Stimulated activated CD8-positive, alpha-beta memory T cell treated with anti-CD3 and anti-CD28 coated beads, Interleukin-15, amount 100 ng/mL, for 4 hours (primary cell): ENCODE results near the gene XPR1.
A peak's percentile ranks its signal among the peaks of the same experiment; 100 is the strongest.

Source experiments
- DNase-seq, 2 donors: peaks; one replicate each; pipeline ENCODE4 v3.0.0-alpha.2; 2020; ENCODE audit warnings: low read depth in 2 of 2

The XPR1 gene

GRCh38 chr1:180631766-180632325, at the start of gene XPR1:
Gene XPR1 (plus strand): TSS chr1:180632022. CDS start chr1:180632202, 180 bp downstream.
- DNase-seq = peak; percentile 96 to 97

DNA sequence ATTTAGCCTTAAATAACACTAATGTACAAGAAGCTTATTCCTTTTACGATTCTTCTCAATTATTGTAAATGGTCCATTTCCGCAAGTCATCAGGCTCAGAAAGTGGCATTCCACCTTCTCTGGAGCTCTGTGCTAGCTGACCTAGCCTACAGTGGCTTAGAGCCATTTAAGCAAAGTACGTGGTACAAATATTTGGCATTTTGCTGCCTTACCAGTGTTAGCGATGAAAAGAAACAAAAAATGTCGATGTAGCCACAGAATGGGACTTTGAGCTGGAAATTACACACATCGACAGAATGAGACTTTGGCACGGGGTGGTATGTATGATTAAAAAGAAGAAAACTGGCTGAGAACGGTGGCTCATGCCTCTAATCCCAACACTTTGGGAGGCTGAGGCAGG, 47.0 kb upstream of the XPR1 start:
- DNase-seq = no peak

- no peak for DNase-seq
Measured at GRCh38 chr1:180585994-180586359, 45.8 kb upstream of the XPR1 start.

DNA sequence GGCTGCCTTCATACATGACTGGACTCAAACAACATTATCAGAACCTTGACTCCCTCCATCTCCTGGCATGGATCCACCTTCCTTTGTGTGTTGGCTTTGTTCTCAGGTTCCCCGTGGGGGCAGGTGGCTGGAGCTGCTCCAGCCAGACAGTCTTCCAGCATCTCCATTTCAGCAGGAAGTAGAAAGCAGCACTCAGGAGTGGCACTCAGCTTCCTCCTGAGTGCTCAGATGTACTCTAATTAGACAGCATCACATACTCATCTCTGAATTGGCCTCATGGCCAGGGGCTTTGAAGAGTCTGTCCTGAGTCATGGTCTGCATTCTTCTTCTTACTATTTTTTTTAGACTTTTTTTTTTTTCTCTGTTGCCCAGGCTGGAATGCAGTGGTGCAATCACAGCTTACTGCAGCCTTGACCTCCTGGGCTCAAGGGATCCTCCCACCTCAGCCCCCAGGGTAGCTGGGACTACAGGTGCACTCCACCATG, 45.1 kb upstream of the XPR1 start:
- no peak for DNase-seq

- DNase-seq = no peak
Measured at GRCh38 chr1:180588121-180588520, 43.7 kb upstream of the XPR1 start.

DNA sequence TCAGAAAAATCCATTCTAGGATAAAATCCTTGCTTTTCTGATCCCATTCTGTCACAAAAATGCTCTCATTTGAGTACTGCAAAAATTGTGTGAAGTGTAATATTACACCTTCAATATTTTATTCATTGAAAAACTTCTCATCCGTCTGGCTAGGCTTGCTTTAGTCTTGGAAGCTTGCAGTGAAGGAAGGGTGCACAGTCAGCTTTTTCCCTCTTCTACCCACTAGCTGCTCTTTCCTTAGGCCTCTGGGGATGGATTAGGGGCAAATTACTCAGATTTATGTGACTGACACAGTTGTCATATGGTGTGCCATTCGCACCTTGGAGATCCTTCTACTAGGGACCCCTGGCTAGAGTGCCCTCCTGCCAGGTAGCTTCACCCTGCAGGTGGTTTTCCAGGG, 40.9 kb upstream of the XPR1 start:
- DNase-seq = no peak

DNA sequence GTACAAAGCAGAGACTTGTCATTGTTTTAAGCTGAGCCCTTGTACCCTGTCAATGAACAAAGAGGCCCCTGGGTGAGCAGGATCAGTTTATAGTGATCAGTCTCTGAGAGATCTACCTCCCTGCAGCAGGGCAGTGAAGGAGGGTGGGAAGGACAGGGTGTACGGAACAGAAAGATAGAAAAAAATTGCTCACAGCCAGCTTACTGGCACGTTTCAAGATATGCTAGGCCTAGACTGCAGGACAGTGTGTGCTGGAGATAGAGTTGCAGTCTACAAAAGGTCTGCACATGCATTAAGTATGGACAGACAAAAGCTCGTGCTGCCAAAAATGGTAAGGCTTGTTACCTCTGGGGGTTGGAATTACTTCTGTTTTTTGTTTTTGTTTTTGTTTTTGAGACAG, 38.4 kb upstream of the XPR1 start:
- DNase-seq = no peak

DNA sequence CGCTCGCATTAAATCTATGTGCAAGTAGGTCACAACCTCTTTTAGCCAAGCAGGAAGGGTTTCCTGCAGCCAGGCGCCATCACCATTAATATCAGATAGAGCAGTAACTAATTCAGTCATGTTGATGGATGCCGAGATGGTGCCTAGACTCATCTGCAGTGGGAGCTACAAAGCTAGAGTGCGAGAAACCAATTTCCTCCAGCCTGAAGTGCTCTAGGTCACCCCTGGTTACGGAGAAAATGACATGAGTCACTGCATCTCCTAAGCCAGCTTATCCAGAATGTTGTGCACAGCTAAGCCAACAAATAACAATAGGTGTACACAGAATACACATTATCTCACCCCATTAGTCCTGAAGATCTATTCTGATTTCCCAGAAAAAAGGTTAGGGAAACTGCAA, 37.1 kb upstream of the XPR1 start:
- DNase-seq = no peak

DNA sequence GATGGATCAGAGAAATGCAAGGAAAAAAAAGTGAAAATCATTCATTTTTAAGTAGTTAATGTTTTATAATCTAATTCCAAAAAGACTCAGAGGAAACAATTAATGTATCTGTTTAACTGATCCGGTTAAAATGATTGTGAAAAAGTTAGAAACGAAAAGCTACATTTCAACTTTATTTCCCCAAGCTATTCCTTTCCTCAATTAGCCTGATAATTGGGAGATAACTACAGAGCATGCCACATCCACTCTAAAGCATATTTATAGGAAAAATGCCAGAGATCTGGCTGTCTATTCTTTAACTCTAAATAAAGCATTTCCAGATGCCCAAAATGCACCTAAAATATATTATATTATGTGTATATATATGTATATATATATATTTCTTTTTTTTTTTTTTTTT, 35.9 kb upstream of the XPR1 start:
- DNase-seq = no peak

GRCh38 chr1:180597520-180597919, 34.3 kb upstream of the XPR1 start:
- no peak for DNase-seq

DNA sequence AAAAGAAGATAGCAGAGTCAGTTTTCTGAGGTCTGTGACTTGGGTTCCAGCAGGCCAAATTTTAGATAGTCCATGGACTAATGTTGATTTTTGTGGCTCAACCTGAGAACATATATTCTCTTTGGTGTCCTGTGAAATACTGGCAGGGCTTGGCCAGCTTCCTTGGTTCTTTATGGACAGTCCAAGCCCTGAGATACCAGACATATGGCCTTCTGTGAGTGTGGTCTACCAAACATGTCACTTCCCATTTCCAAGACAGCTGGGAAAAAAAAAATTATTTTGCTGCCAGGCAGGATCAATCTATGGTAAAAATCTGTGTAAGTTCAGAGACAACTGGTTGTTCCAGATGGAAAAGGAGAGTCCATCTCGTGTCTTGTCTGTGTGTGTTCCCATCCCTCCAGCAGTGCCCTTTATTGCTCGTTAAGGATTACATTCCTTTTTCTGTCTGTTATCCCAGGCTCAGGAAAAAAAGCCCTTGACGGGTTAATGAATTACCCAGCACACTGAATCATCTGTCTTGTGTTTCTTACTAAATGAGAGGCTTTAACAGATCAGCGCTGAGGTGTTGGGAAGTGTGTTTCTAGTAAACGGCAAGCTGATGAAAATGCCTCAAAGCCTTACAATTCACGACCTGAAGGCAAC, 33.4 kb upstream of the XPR1 start:
- no peak for DNase-seq

GRCh38 chr1:180600343-180600742, 31.5 kb upstream of the XPR1 start:
- no peak for DNase-seq

DNA sequence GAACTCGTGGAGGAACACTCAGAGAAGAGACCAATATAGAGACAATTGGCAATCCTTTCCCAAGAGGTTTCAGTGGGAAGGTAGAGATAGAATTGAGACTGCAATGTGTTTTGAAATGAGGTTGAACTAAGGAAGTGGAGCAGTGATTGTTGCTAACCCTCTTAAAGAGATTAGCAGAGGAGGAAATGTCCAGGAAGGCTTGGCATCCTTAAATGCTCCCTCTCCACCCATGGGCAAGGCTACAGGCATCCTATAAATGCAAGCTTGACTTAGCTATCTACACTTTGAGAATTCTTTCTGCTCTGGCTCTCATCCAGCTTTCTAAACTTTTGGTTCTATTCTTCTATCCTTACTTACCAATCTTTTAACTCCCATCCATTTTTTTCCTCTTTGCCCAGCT, 30.3 kb upstream of the XPR1 start:
- no peak for DNase-seq

- no peak for DNase-seq
Measured at GRCh38 chr1:180603223-180603849, 28.5 kb upstream of the XPR1 start.

DNA sequence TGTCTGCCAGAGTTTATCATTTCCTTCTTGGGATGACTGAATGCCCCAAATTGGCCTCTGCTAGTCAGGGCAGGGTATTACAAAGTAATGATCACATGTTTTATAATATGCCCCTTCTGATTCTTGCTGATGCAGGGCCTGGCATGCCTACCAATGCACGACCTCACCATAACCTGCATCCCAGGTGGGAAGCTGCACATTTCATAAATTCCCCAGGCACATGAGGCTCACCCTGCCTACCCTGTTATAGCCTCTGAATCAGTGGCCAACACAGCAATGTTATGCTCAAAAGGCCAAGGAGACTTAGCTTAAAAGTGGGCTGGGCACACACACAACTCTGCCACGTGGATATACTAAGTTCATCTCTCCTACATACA, 28.0 kb upstream of the XPR1 start:
- DNase-seq = no peak

DNA sequence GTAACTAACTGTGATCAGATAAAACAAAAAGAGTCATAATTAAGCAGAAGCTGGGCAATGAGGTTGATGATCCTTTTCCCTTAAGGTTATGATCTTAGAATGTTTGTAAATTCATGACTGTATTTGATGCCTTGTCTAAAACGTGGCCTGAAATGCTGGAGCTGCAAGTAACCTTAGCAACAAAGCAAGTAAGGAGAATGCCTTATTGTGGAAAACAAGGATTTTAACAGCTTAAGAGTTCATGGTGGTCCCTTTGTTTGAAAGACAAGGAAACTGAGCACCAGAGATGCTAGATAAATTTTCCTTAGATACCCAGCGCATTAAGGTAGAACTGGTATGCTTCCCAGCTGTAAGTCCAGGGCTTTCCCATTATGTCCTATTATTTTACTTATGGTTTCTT, 25.7 kb upstream of the XPR1 start:
- no peak for DNase-seq

- no peak for DNase-seq
Measured at GRCh38 chr1:180609643-180610555, 21.9 kb upstream of the XPR1 start.

DNA sequence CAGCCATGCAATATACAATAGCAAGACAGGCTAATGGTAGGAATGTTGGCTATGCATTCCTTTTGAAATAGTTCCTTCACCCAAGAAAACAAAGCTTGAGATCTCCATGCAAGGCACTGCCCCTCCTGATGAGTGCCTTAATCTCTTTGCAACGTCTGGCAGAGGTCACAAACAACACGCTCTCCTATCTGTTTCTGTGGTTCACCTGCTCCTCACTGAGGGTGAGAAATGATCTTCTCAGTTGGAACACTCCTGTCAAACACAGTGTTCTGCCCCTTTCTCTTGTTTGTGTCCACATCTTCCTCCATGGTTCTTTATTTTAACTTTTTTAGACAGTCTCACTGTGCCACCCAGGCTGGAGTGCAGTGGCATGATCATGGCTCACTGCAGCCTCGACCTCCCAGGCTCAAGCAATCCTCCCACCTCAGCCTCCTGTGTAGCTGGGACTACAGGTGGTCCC, 21.2 kb upstream of the XPR1 start:
- no peak for DNase-seq

DNA sequence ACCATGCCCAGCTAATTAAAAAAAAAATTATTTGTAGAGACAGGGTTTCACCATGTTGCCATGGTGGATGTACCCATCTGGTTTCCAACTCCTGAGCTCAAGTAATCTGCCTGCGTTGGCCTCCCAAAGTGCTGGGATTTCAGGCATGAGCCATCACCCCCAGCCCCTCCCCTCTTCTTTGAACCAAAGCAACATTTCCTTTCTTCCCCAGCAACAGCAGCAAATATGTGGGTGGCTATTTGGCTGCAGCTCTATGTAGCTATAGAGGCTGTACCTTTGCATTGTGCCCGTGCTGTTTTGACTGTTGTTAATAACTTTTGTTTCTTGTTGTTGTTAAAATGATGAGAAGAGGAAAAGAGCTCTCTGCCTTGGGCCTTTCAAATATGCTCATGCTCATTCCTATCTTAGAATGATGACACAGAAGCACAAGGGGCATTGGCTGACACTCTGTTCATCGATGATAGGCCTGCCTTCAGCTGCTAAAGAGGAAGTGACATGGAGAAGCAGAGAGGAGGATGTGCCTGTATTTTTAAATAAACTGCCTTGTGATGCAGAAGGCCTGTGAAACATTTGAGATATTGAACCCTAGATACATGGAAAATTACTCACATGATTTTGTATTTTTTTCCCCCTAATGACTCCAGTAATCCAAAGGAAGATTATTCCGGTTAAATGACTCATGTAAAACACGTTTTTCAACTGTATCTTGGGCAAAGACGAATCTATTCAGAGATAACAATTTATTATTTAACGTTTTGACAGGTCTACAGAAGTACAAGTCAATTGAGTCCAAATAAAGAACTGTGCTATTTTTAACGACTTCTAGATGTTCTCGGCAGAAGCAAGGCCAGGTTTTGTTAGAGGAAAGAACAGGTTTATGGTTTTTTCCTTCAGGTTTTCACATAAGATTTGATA, 20.5 kb upstream of the XPR1 start:
- no peak for DNase-seq

DNA sequence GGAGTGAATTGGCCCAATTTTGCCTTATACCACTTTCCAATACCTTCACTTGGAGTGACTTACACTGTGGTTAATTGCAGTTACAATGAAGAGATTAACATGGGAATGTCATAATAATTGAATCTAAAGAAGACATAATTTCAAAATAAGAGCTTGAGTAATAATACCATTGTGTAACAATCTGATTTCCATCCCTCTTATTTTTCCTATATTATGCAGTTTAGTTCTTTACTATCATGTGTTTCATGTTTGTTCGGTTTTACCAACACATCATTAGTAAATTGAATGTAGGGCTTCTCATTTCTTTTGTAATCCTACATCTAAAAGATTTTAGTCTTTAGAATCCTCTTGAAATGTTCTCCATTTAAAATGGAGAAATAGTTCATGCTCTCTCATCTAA, 19.2 kb upstream of the XPR1 start:
- DNase-seq = no peak

DNA sequence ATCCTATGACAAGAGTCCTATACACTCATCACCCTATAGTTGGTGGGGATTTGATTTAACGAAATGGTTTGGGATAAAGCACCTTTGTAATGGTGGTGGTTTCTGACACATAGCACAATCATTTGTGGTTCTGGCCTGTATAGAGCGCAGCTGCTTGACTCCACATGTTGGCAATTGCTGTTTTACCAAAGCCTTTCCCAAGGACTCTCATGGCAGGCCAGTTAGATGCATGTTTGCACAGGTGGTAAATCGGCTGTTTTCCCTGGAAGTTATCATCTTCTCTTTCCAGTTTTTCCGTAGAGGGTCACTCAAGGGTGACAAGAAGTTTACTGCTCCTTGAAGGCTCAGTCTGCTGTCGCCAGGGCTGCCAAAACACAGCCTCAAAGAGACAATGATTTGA, 17.1 kb upstream of the XPR1 start:
- DNase-seq = no peak
